CD4-positive, alpha-beta T cell treated with Interleukin-4 for 4 hours (primary cell): ENCODE measurements around the gene HIPK2.

Source experiments
- DNase-seq: peaks from one replicate; pipeline ENCODE4 v3.0.0-alpha.2; 2020

The HIPK2 gene

GRCh38 chr7:139733751-139734150 is 44.0 kb downstream of the HIPK2 start:
- no peak for DNase-seq

GRCh38 chr7:139732471-139733167 is 45.2 kb downstream of the HIPK2 start:
- no peak for DNase-seq

- DNase-seq, result no peak
Observed at GRCh38 chr7:139731802-139732470, 45.9 kb downstream of the HIPK2 start.

GRCh38 chr7:139730746-139731612 is 46.8 kb downstream of the HIPK2 start:
- DNase-seq, result peak; percentile 22

GRCh38 chr7:139728203-139728602 is 49.6 kb downstream of the HIPK2 start:
- no peak for DNase-seq

- DNase-seq, result no peak
Observed at GRCh38 chr7:139727151-139727705, 50.6 kb downstream of the HIPK2 start.

GRCh38 chr7:139726485-139726869 is 51.3 kb downstream of the HIPK2 start:
- no peak for DNase-seq

- no peak for DNase-seq
Observed at GRCh38 chr7:139725858-139726484, 51.8 kb downstream of the HIPK2 start.

GRCh38 chr7:139725077-139725476 is 52.7 kb downstream of the HIPK2 start:
- no peak for DNase-seq

- DNase-seq, result no peak
Observed at GRCh38 chr7:139722604-139723003, 55.2 kb downstream of the HIPK2 start.

GRCh38 chr7:139721821-139722220 is 56.0 kb downstream of the HIPK2 start:
- no peak for DNase-seq

- DNase-seq, result no peak
Observed at GRCh38 chr7:139721417-139721816, 56.4 kb downstream of the HIPK2 start.

- DNase-seq, result no peak
Observed at GRCh38 chr7:139720705-139721231, 57.0 kb downstream of the HIPK2 start.

- DNase-seq, result no peak
Observed at GRCh38 chr7:139720186-139720585, 57.6 kb downstream of the HIPK2 start.

- DNase-seq, result no peak
Observed at GRCh38 chr7:139718859-139719258, 58.9 kb downstream of the HIPK2 start.

GRCh38 chr7:139718141-139718540 is 59.7 kb downstream of the HIPK2 start:
- no peak for DNase-seq

- DNase-seq, result no peak
Observed at GRCh38 chr7:139716156-139716942, 61.4 kb downstream of the HIPK2 start.

- no peak for DNase-seq
Observed at GRCh38 chr7:139715194-139715815, 62.5 kb downstream of the HIPK2 start.

- DNase-seq, result no peak
Observed at GRCh38 chr7:139714163-139714901, 63.5 kb downstream of the HIPK2 start.

- no peak for DNase-seq
Observed at GRCh38 chr7:139713526-139714162, 64.2 kb downstream of the HIPK2 start.
